GM18508 (cell line): ENCODE measurements around the gene MAFF.
"Not testable (repeated sequence)": the region's sequence is repeated elsewhere in the genome, so short reads cannot be mapped to it uniquely, and the experiment has no call there.

Experiments used
- ATAC-seq: cut with Tn5 transposase; IDR thresholded peaks from one replicate; pipeline ENCODE4 v1.9.1; 2021; ENCODE audit warnings: moderate number of reproducible peaks; ENCODE audit not compliant: insufficient read depth, unreplicated experiment

The MAFF gene

GRCh38 chr22:38221908-38222796, 20.4 kb downstream of the MAFF start:
- no peak for ATAC-seq

DNA sequence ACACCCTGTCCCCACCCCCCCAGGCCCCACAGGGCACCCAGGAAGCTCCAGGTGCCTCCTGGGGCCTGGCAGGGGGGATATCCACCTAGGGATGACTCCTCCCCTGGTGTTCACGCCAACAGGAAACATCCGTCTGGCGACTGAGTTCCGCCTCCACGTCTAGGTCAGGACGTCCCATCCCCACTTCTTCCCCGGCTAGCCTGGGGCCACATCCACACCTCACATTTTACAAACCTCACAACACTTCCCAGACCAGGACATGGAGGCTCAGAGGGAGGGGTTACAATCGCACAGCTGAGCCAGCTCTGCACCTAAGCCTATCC, 21.0 kb downstream of the MAFF start:
- ATAC-seq, result no peak

DNA sequence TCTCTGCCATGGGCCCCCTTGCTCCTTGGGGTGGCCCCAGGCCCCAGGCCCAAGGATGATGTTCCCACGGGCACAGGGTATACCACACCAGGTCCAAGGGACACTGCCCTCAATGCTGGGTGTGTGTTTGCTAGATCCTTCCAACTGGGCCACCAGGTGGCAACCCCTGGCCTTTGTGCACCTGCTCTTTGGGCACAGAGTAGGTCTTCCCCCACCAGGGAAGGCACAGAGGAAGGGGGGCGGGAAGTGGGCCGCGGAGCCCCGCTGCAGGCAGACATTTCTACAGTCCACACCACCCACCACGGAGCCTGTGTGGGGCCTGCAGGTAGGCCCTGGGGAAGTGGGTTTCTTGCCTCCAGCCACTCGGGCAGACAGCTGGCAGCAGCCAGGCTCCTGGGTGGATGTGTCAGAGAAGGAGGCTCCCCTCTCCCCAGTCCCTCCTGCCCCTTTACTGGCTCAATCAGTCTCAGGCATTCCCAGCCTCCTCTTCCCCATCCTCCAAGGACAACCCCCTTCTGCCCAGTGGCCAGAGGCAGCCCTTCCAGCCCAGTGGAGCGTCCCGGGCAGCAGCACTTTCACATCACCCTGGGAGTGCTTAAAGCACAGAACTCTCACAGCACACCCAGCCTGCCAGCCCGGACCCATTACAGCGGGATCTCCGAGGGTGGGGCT, 21.6 kb downstream of the MAFF start:
- no peak for ATAC-seq

GRCh38 chr22:38226853-38227649, 25.3 kb downstream of the MAFF start:
- ATAC-seq, result no peak

GRCh38 chr22:38228326-38228872, 26.6 kb downstream of the MAFF start:
- ATAC-seq, result no peak

DNA sequence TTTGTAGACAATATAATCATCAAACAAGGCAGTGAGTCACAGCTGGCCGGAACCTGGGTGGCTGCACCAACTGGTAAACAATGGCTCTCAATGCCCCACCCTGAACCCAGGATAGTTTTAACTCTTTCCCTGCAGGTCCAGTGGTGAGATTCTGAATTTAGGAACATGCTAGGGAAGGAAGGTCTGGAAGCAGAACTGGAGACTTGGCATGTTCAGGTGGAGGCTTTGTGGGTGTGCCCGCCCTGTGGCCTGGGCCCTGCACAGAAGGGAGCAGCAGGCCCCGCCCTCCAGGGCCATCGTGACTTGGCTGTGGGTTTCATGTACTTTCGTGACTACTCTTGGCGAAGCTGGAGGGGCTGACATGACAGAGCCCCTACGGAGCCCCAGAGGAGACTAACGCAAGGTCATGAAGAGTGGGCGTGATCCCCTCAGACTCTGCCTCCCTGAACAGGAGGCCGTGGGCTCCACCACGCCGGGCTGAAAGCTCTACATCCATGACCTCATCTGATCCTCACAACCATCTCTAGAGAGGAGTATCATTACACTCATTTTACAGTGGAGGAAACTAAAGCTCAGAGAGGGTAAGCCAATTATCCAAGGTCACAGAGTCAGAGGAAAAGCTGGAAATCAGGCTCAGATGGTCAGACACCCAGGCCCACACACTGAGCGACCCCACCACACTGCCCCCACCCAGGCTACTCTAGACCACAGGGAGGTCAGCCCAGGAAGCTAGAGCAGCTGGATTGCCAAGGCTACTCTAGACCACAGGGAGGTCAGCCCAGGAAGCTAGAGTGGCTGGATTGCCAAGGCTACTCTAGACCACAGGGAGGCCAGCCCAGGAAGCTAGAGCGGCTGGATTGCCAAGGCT, 27.3 kb downstream of the MAFF start:
- no peak for ATAC-seq

- ATAC-seq, result no peak
These were observed 28.5 kb downstream of the MAFF start for GRCh38 chr22:38230108-38230825.

DNA sequence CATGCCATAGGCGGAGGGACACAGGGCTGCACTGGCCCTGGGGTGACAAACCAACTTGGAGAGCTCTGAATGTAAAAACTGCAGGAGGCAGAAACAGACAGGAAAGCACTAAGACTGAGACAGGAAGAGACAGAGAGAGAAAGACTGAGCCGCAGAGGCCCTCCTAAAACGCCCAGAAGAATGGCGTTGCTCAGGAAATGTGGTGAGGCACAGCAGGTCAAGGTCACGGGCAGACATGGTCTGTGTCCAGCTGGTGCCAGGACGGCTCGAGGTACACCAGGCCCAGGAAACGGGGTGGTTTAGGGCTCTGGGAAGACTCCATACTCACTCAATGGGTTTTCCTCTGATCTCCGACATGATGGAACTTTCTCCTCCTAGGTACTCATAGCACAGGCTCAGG, 29.1 kb downstream of the MAFF start:
- no peak for ATAC-seq

GRCh38 chr22:38232196-38232595, 30.4 kb downstream of the MAFF start:
- no peak for ATAC-seq

GRCh38 chr22:38233427-38233826, 31.6 kb downstream of the MAFF start:
- ATAC-seq, result no peak

GRCh38 chr22:38233856-38234255, 32.1 kb downstream of the MAFF start:
- not testable (repeated sequence) for ATAC-seq

- ATAC-seq, result no peak
These were observed 33.6 kb downstream of the MAFF start for GRCh38 chr22:38235240-38235850.

DNA sequence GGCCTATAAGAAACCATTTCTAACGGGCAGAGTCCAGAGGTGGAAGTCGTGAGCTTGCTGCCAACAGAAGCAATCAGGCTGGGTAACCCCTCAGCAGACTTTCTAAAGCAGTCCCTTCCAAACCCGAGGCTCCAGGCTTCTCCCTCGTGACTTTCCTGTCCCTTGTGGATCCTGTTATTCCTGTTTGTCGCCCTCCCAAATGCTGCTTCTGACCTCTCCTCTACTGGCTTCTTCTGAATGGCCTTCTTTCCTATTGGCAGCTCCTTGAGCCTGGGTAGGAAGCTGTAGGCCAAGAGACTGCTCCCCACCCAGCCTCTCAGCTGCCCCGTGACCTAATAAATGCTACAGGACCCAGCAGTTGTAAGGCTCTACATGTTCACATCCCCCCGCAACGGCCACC, 35.0 kb downstream of the MAFF start:
- ATAC-seq, result no peak

DNA sequence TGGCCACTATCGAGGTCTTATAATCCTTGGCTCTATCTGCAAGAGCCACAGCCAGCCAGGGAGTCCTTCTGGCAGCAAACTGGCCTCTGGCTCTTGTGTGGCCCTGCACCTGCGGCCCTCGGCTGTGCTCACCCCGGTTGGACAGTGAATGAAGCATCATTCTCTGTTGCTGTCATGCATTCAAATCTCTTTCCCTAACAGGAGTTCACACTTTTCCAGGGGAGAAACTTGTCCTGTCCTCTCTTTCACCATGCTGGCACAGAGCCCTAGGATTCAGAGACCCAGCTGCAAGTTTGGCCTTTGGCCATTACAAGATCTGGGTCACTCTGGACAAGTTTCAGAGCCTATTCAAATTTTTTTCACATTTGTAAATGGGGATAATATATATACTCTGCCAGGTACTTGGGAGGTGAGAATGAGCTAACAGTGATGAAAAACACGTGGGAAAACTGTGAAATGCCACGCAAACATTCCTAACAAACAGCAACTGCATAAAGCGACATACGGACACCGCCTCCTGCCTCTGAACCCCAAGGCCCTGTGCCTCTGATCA, 36.8 kb downstream of the MAFF start:
- ATAC-seq, result no peak

DNA sequence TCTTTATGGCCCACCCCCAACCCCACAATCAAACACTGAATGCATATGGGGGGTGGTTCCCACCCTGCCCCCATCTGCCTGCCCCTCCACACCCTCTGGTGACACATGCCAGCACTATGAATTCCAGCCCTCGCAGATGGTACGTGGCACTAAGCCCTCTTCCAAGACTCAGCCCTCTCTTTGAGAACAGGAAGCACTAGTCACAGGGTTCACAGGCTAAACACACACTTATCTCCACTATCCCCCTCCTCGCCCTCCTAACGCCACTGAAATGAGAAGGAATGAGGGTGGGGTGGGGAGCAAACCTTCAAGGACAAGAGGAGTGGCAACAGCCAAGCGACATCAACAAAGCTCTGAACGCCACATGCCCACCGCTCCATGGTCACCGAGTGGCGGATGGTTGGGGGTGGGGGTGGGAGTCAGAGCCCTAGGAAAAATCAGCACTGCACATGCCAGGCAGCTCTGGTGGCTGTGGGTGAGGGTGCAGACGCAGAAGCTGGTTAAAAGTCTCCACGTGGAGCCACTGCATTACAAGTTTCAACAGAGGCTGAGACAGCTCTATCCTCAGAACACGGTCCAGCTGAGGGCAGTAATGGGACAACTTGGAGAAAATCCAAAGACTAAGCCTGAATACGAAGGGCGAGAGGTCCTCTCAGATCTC, 37.4 kb downstream of the MAFF start:
- no peak for ATAC-seq

DNA sequence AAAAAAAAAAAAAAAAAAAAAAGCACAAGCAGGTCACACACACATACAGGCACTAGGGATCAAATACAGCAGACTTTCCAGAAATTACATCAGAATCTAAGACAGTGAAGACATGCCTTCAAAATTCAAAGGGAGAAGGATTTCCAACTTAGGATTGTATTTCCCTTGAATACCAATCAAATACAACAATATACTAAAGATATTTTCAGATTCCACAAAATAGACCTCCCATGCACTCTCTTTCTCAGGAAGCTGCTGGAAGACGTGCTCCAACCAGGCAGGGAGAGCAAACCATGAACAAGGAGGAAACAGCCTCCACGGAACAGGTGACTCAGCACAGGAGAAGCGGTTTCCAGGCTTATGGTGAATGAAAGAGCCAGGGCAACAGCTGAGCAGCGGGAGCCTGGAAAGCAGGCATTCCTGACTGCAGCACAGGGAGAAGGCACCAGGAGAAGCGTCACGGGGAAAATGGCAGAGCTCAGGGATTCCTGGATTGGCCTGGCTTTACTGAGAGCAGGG, 39.0 kb downstream of the MAFF start:
- ATAC-seq, result no peak

DNA sequence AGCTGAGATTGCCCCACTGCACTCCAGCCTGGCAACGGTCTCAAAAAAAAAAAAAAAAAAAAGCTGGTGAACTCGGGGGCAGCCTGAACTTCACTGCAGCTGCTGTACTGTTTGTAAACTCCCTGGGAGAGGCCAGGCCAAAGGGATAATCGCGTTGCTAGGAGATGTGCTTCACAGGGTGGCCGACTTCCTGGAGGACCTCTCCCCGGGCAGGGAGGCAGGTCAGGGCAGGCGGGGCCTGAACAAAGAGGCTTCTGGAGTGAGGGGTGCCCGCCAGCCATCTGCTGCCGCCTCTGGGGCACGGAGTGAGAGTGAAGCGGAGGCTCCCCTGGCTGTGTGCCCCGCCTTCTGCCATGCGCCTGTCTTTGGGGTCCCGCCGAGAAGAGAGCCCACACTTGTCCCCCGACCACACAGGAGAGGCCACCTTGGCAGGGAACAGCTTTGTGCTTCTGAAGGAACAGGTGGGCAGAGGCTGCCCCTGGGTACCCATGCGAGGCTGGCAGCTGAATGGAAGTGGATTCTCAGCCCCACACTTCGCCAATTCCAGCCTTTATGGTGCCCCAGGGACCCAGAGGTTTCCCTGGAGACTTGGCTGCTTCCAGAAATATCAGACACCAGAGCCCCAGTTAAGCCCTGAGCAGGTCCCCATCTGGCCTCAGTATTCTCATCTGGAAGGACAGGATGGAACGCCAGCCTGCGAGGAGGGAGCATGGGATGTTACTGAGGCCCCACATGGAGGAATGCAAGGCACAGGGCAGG, 41.4 kb downstream of the MAFF start:
- ATAC-seq, result no peak
